ENCODE data around the gene SPCS1. TPM values are rescaled to one million over a fixed set of nuclear protein-coding genes. Genes with fewer than 3 reads are reported as not detected.

SPCS1 gene
- total and polyA plus RNA-seq, 11 donors = 48.6 to 176 (median 80.2) TPM

- peaks cover 0 to 19% (median 0%) of the 10 kb centered on the region in 12 donors for H3K4me1 ChIP-seq
- peak in 2 of 4 donors; percentile 20 to 42 for ATAC-seq
- peaks cover 0 to 13% (median 0%) of the 10 kb centered on the region in 12 donors for H3K9me3 ChIP-seq
- intact Hi-C loops (cut with DNase I) = no loop called here
- H3K36me3 ChIP-seq = peaks cover 0 to 28% (median 6%) of the 10 kb centered on the region in 9 donors
- H3K27me3 ChIP-seq = no peaks in the 10 kb centered on the region
- no peak overlapping the region for H3K4me3 ChIP-seq
- H3K27ac ChIP-seq = peak overlapping the region in 1 of 12 donors; percentile 42
- TF ChIP-seq POLR2A (IDR thresholded peaks at IDR 0.05) (no peak), CTCF (IDR thresholded peaks at IDR 0.05) (no peak)
- WGBS, 4 donors = 83 to 93% (median 89%) methylated on average over 6 of the region's 6 CpGs
- no peak for DNase-seq
These were observed 15.3 kb downstream of the SPCS1 start for GRCh38 chr3:52721002-52721729.

- WGBS, 4 donors = 93 to 97% (median 95%) methylated on average over 1 of the region's 1 CpG
- no peak for TF ChIP-seq POLR2A (IDR thresholded peaks at IDR 0.05)
- no peak for TF ChIP-seq CTCF (IDR thresholded peaks at IDR 0.05)
- intact Hi-C loops (cut with DNase I) = no loop called here
These were observed 15.8 kb downstream of the SPCS1 start for GRCh38 chr3:52721730-52722008.

GRCh38 chr3:52722491-52722890 lies 16.6 kb downstream of the SPCS1 start:
- Histone ChIP-seq H3K27ac (no peak overlapping the region), H3K27me3 (no peaks in the 10 kb centered on the region), H3K4me1 (peaks cover 0 to 19% (median 0%) of the 10 kb centered on the region in 12 donors), H3K4me3 (no peak overlapping the region), H3K36me3 (peaks cover 0 to 28% (median 6%) of the 10 kb centered on the region in 9 donors), H3K9me3 (peaks cover 0 to 13% (median 0%) of the 10 kb centered on the region in 12 donors)
- DNase-seq (no peak), ATAC-seq (no peak)
- intact Hi-C loops (cut with DNase I) = no loop called here
- no peak for TF ChIP-seq POLR2A (IDR thresholded peaks at IDR 0.05)
- TF ChIP-seq CTCF (IDR thresholded peaks at IDR 0.05) = no peak
- 93 to 98% (median 97%) methylated on average over 7 of the region's 7 CpGs for WGBS, 4 donors

More at GRCh38 chr3:52721730-52722008, 15.8 kb downstream of the SPCS1 start:
- peaks cover 0 to 19% (median 0%) of the 10 kb centered on the region in 12 donors for H3K4me1 ChIP-seq
- H3K36me3 ChIP-seq = peaks cover 0 to 28% (median 6%) of the 10 kb centered on the region in 9 donors
- DNase-seq (no peak), ATAC-seq (no peak)
- H3K4me3 ChIP-seq = no peak overlapping the region
- H3K27me3 ChIP-seq = no peaks in the 10 kb centered on the region
- no peak overlapping the region for H3K27ac ChIP-seq
- peaks cover 0 to 13% (median 0%) of the 10 kb centered on the region in 12 donors for H3K9me3 ChIP-seq

GRCh38 chr3:52723935-52724334 lies 18.0 kb downstream of the SPCS1 start:
- peaks cover 0 to 21% (median 5%) of the 10 kb centered on the region in 12 donors for H3K9me3 ChIP-seq
- H3K27ac ChIP-seq = no peak overlapping the region
- intact Hi-C loops (cut with DNase I) = no loop called here
- DNase-seq (no peak), ATAC-seq (no peak)
- no peak overlapping the region for H3K4me3 ChIP-seq
- peaks cover 0 to 29% (median 7%) of the 10 kb centered on the region in 9 donors for H3K36me3 ChIP-seq
- TF ChIP-seq CTCF (IDR thresholded peaks at IDR 0.05) (no peak), POLR2A (IDR thresholded peaks at IDR 0.05) (no peak)
- H3K4me1 ChIP-seq = peaks cover 0 to 19% (median 0%) of the 10 kb centered on the region in 12 donors
- 92 to 99% (median 95%) methylated on average over 3 to 5 of the region's 5 CpGs for WGBS, 4 donors
- H3K27me3 ChIP-seq = no peaks in the 10 kb centered on the region
